HCT116 (cell line): ENCODE data around the gene LAMTOR1. TPM values are rescaled to one million over a fixed set of nuclear protein-coding genes. Genes with fewer than 3 reads are reported as not detected.

Experiments
- ATAC-seq: fragments of 200-7000 bp; cut with Tn5 transposase; 2 replicates; pipeline ENCODE4 v1.9.1; 2020; ENCODE audit warnings: mild to moderate bottlenecking, moderate library complexity
- BruUV-seq: library from RNA; stranded (reverse); fragments of 400-500 nt; replicated peaks from 2 replicates; lab custom pipeline; 2021; lab: Mats Ljungman, UMichigan
- CTCF ChIA-PET: fragments of 300-600 bp; sonication (Branson Sonifier 250); formaldehyde crosslinking; loops from one replicate; lab custom pipeline; 2021; ENCODE audit warnings: antibody characterized with exemption; lab: Charles Lee
- POLR2A ChIA-PET: fragments of 300-600, 350-600 bp; sonication (Branson Sonifier 250); formaldehyde crosslinking; loops from one replicate; lab custom pipeline; 2021; ENCODE audit warnings: antibody characterized with exemption; lab: Charles Lee
- RAD21 ChIA-PET, 2 experiments: fragments of 300-600 bp; sonication (Branson Sonifier 250); formaldehyde crosslinking; loops; one replicate each; lab custom pipeline; 2023; ENCODE audit warnings: low total read pairs in 2 of 2; ENCODE audit not compliant: uncharacterized antibody in 2 of 2, unreplicated experiment in 2 of 2, low non-redundant PET in 1 of 2; lab: Charles Lee
- DNase-seq: peaks from one replicate; pipeline ENCODE4 v3.0.0-alpha.2; 2010; ENCODE audit warnings: low read depth, low spot score
- H2AFZ ChIP-seq: fragments of 200-600 bp; shearing (Covaris generic), sonication (generic); 2 replicates; pipeline ENCODE4 v1.6.1; 2017; ENCODE audit warnings: low read depth, mixed run types, mixed read lengths, antibody characterized with exemption, low read length; ENCODE audit not compliant: poor library complexity, severe bottlenecking
- H3K27ac ChIP-seq: 2 replicates; pipeline ENCODE4 v1.5.1; 2012; ENCODE audit warnings: low read depth, low read length
- H3K27me3 ChIP-seq: fragments of 200-600 bp; sonication (generic); 2 replicates; pipeline ENCODE4 v1.6.1; 2016; ENCODE audit warnings: mixed run types, low read length, mixed read lengths; ENCODE audit not compliant: insufficient read depth
- H3K36me3 ChIP-seq, 2 experiments: fragments of 200-500 bp in 1 of 2; fragments of 200-600 bp in 1 of 2; sonication (Bioruptor generic) in 1 of 2; sonication (generic) in 1 of 2; 2 replicates each; pipeline versions ENCODE4 v1.5.1 to v1.6.1; 2014 to 2016; ENCODE audit warnings: low read length in 2 of 2, inconsistent platforms in 1 of 2, mixed read lengths in 1 of 2, mixed run types in 1 of 2; ENCODE audit not compliant: insufficient read depth in 2 of 2, control insufficient read depth in 1 of 2
- H3K4me1 ChIP-seq, 2 experiments: fragments of 200-600 bp in 1 of 2; sonication (generic) in 1 of 2; 2 replicates each; pipeline versions ENCODE4 v1.5.1 to v1.6.1; 2012 to 2017; ENCODE audit warnings: low read length in 2 of 2, inconsistent platforms in 1 of 2, mild to moderate bottlenecking in 1 of 2, mixed read lengths in 1 of 2, mixed run types in 1 of 2, moderate library complexity in 1 of 2; ENCODE audit not compliant: insufficient read depth in 2 of 2, control insufficient read depth in 1 of 2
- H3K4me2 ChIP-seq: fragments of 200-600 bp; sonication (generic); 2 replicates; pipeline ENCODE4 v1.6.1; 2017; ENCODE audit warnings: mixed run types, low read length, mixed read lengths
- H3K4me3 ChIP-seq, 2 experiments: fragments of 200-600 bp in 1 of 2; sonication (generic) in 1 of 2; replicated peaks in 1 of 2; 2 replicates each; pipeline ENCODE4 v1.5.1; 2011 to 2016; ENCODE audit warnings: low read length in 2 of 2, control low read depth in 1 of 2, low read depth in 1 of 2, mild to moderate bottlenecking in 1 of 2, mixed read lengths in 1 of 2, mixed run types in 1 of 2
- H3K79me2 ChIP-seq: fragments of 200-600 bp; sonication (generic); 2 replicates; pipeline ENCODE4 v1.6.1; 2017; ENCODE audit warnings: mild to moderate bottlenecking, mixed run types, low read length, moderate library complexity, mixed read lengths; ENCODE audit not compliant: insufficient read depth
- H3K9ac ChIP-seq: fragments of 200-600 bp; sonication (generic); 2 replicates; pipeline ENCODE4 v1.6.1; 2016; ENCODE audit warnings: low read length, mixed read lengths
- H3K9me2 ChIP-seq: fragments of 200-600 bp; sonication (generic), shearing (Covaris generic); 2 replicates; pipeline ENCODE4 v1.6.1; 2017; ENCODE audit warnings: mixed run types, mild to moderate bottlenecking, moderate library complexity; ENCODE audit not compliant: insufficient read depth
- H3K9me3 ChIP-seq, 2 experiments: fragments of 200-500 bp in 1 of 2; fragments of 200-600 bp in 1 of 2; sonication (Bioruptor generic) in 1 of 2; sonication (generic) in 1 of 2; 2 replicates each; pipeline ENCODE4 v1.6.1; 2014 to 2017; ENCODE audit warnings: low read length in 2 of 2, mixed read lengths in 2 of 2, inconsistent platforms in 1 of 2, low read depth in 1 of 2, mild to moderate bottlenecking in 1 of 2, mixed run types in 1 of 2, moderate library complexity in 1 of 2; ENCODE audit not compliant: control insufficient read depth in 1 of 2, insufficient read depth in 1 of 2
- H4K20me1 ChIP-seq: fragments of 200-600 bp; sonication (generic), shearing (Covaris generic); 2 replicates; pipeline ENCODE4 v1.6.1; 2017; ENCODE audit warnings: mixed run types, mild to moderate bottlenecking, moderate library complexity; ENCODE audit not compliant: insufficient read depth
- ATF3 ChIP-seq: IDR thresholded peaks from 2 replicates; pipeline ENCODE4 v1.6.1; 2012
- CEBPB ChIP-seq: IDR thresholded peaks from 2 replicates; pipeline ENCODE4 v1.6.1; 2012; ENCODE audit warnings: low read depth
- ELF1 ChIP-seq: IDR thresholded peaks from 2 replicates; pipeline ENCODE4 v1.6.1; 2012; ENCODE audit warnings: low read depth, borderline replicate concordance
- EZH2 ChIP-seq: fragments of 200-600 bp; sonication (generic); IDR thresholded peaks from 2 replicates; pipeline ENCODE4 v1.6.1; 2017; ENCODE audit warnings: antibody characterized with exemption, mixed run types
- EZH2phosphoT487 ChIP-seq: fragments of 200-600 bp; IDR thresholded peaks from 2 replicates; pipeline ENCODE4 v1.6.1; 2018; ENCODE audit warnings: antibody characterized with exemption, borderline replicate concordance
- POLR2AphosphoS5 ChIP-seq: IDR thresholded peaks from 2 replicates; pipeline ENCODE4 v1.6.1; 2011; ENCODE audit warnings: mild to moderate bottlenecking, low read depth, low read length, moderate library complexity
- RAD21 ChIP-seq: IDR thresholded peaks from 2 replicates; pipeline ENCODE4 v1.6.1; 2012; ENCODE audit warnings: low read depth, mild to moderate bottlenecking
- SP1 ChIP-seq: IDR thresholded peaks from 2 replicates; pipeline ENCODE4 v1.6.1; 2012; ENCODE audit warnings: low read depth
- SRF ChIP-seq: IDR thresholded peaks from 2 replicates; pipeline ENCODE4 v1.6.1; 2012; ENCODE audit warnings: low read depth
- ZBTB33 ChIP-seq: IDR thresholded peaks from 2 replicates; pipeline ENCODE4 v1.6.1; 2011; ENCODE audit warnings: mild to moderate bottlenecking, low read length, moderate library complexity; ENCODE audit not compliant: insufficient replicate concordance; ENCODE audit errors: extremely low read depth
- intact Hi-C: fragments of 100-400 bp; cut with micrococcal nuclease; formaldehyde crosslinking; loops from 2 replicates; pipeline ENCODE4 v1.10.0; 2022
- total RNA-seq: library from RNA; stranded (reverse); gene quantifications from one replicate; pipeline ENCODE4 v1.2.1, GENCODE V29; 2021; ENCODE audit not compliant: unreplicated experiment
- TF ChIP-seq, protein P1 (sequence below): IDR thresholded peaks from 2 replicates; pipeline ENCODE4 v1.6.1; 2012; ENCODE audit warnings: low read depth

LAMTOR1 gene
- total RNA-seq, 1 experiment from 2014 or later: 63.9 TPM

DNA sequence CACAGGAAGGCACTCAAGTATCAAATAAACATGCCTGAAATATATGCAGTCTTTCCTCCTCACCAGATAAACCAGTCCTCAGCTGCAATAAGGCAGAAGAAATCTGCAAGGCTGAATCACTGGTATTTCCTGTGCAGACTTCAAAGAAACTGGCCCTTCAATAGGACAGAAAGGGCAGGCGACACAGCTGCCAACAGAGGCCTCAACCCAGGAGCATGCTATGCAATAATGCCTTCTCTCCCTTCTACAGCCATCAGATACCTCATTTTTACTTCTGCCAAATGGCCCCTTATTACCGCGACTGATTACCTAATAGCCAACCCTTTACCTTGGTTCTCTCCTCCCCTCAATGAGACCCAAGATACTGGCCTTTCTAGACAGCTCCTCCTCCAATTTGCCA is 30.7 kb downstream of the LAMTOR1 start (continued):
- TF ChIP-seq ZBTB33: no peak
- TF ChIP-seq CEBPB: peak; percentile 79
- peak; percentile 47; the same call in 1 of the 2 replicates for TF ChIP-seq SRF
- TF ChIP-seq SP1: peak; percentile 83
- peak; percentile 45; the same call in 1 of the 2 replicates for TF ChIP-seq POLR2AphosphoS5
- 0 out of 2 replicates have a peak, but pooled peaks have one; percentile 13 for TF ChIP-seq RAD21
- TF ChIP-seq, protein P1, sequence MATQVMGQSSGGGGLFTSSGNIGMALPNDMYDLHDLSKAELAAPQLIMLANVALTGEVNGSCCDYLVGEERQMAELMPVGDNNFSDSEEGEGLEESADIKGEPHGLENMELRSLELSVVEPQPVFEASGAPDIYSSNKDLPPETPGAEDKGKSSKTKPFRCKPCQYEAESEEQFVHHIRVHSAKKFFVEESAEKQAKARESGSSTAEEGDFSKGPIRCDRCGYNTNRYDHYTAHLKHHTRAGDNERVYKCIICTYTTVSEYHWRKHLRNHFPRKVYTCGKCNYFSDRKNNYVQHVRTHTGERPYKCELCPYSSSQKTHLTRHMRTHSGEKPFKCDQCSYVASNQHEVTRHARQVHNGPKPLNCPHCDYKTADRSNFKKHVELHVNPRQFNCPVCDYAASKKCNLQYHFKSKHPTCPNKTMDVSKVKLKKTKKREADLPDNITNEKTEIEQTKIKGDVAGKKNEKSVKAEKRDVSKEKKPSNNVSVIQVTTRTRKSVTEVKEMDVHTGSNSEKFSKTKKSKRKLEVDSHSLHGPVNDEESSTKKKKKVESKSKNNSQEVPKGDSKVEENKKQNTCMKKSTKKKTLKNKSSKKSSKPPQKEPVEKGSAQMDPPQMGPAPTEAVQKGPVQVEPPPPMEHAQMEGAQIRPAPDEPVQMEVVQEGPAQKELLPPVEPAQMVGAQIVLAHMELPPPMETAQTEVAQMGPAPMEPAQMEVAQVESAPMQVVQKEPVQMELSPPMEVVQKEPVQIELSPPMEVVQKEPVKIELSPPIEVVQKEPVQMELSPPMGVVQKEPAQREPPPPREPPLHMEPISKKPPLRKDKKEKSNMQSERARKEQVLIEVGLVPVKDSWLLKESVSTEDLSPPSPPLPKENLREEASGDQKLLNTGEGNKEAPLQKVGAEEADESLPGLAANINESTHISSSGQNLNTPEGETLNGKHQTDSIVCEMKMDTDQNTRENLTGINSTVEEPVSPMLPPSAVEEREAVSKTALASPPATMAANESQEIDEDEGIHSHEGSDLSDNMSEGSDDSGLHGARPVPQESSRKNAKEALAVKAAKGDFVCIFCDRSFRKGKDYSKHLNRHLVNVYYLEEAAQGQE: no peak

- Histone ChIP-seq H4K20me1 (no peaks in the 10 kb centered on the region), H3K27ac (peak overlapping the region; percentile 43), H2AFZ (no peak overlapping the region), H3K9me3 (no peaks in the 10 kb centered on the region), H3K9me2 (no peaks in the 10 kb centered on the region), H3K4me1 (peaks cover 48 to 62% of the 10 kb centered on the region in 2 experiments), H3K4me2 (peak overlapping the region; percentile 66), H3K79me2 (peaks cover 94% of the 10 kb centered on the region), H3K36me3 (peaks cover 3 to 7% of the 10 kb centered on the region in 2 experiments; a peak in 2 of 4 replicates), H3K9ac (peak overlapping the region; percentile 50), H3K27me3 (no peaks in the 10 kb centered on the region), H3K4me3 (peak overlapping the region in 1 of 2 experiments; percentile 27; a peak in 2 of 4 replicates)
- intact Hi-C loops: no loop called here
- CTCF ChIA-PET: no interaction called here
- ATAC-seq (no peak), DNase-seq (no peak)
- RAD21 ChIA-PET: no interaction called here
- POLR2A ChIA-PET: interaction anchor here (0.6 kb wide), 1 partner anchor 14 kb away, joined by 6 read pairs; no protein-coding TSS in a partner anchor
- no TSS peak for BruUV-seq
- TF ChIP-seq ELF1 (no peak), EZH2phosphoT487 (no peak), ATF3 (no peak), CEBPB (no peak), EZH2 (no peak), ZBTB33 (no peak), SP1 (no peak)
- TF ChIP-seq, protein P1: no peak
These were observed 32.6 kb downstream of the LAMTOR1 start for GRCh38 chr11:72070491-72070890.
